ES-I3 (cell line): ENCODE measurements around the gene AMN.
"Not testable (repeated sequence)": the region's sequence is repeated elsewhere in the genome, so short reads cannot be mapped to it uniquely, and the experiment has no call there.

Source experiments
- H3K36me3 ChIP-seq: 2 replicates; pipeline ENCODE4 v1.6.1; 2013; ENCODE audit warnings: mild to moderate bottlenecking, low read length, control low read depth, moderate library complexity; ENCODE audit not compliant: insufficient read depth
- H3K4me1 ChIP-seq: 2 replicates; pipeline ENCODE4 v1.6.1; 2013; ENCODE audit warnings: mild to moderate bottlenecking, control low read depth, low read length; ENCODE audit not compliant: insufficient read depth
- H3K9ac ChIP-seq: 2 replicates; pipeline ENCODE4 v1.6.1; 2013; ENCODE audit warnings: low read depth, mild to moderate bottlenecking, low read length, moderate library complexity
- H3K9me3 ChIP-seq: 2 replicates; pipeline ENCODE4 v1.6.1; 2013; ENCODE audit warnings: mild to moderate bottlenecking, low read length, moderate library complexity; ENCODE audit not compliant: control insufficient read depth, insufficient read depth

AMN gene

DNA sequence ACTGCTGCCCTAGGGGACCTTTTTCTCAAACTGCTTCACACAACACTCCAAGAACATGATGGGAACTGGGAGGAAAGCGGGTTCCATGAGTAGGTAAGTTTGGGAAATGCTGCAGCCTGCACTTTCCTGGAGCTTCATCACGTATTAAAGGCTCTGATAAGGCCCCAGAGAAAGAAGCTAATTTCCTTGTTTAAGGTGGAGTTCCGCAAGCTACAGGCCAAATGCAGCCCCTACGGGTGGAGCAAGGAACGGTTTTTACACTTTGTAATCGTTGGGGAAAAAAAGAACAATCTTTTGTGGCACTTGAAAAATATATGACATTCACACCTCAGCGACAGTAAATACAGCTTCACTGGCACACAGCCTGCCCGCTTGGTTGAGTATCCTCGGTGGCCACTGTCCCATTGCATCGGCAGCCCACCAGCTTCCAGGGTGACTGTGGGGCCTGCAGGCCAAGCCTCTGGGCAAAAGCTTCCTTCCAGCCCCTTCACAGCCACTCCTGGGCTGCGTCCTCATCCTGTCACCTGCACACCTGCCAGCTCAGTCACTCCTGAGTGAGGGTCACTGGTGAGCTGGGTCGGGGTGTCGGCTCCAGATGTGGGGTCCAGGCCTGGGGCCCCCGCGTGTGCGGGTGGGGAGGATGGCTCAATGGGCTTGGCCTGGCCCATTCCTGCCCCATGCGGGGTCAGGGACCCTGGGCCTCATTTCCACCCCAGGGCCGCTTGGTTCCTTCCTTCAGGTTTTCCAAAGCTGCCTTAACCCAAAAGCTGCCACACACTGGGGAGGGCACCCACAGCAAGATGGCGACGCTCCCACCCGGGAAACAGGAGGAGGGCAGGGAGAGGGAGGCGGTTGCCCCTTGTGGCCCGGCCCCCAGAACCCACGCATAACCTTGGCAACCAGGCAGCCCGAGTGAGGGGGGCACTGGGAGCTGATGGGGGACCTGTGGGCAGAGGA, 2.4 kb downstream of the AMN start:
- H3K36me3 ChIP-seq = no peaks in the 10 kb centered on the region
- H3K4me1 ChIP-seq = peaks cover 7% of the 10 kb centered on the region
- no peak overlapping the region for H3K9ac ChIP-seq
- no peaks in the 10 kb centered on the region; the same call in 1 of the 2 replicates for H3K9me3 ChIP-seq

GRCh38 chr14:102925646-102926045, 3.2 kb downstream of the AMN start:
- no peaks in the 10 kb centered on the region; the same call in 1 of the 2 replicates for H3K9me3 ChIP-seq
- no peak overlapping the region for H3K9ac ChIP-seq
- H3K36me3 ChIP-seq = no peaks in the 10 kb centered on the region
- H3K4me1 ChIP-seq = peaks cover 7% of the 10 kb centered on the region

DNA sequence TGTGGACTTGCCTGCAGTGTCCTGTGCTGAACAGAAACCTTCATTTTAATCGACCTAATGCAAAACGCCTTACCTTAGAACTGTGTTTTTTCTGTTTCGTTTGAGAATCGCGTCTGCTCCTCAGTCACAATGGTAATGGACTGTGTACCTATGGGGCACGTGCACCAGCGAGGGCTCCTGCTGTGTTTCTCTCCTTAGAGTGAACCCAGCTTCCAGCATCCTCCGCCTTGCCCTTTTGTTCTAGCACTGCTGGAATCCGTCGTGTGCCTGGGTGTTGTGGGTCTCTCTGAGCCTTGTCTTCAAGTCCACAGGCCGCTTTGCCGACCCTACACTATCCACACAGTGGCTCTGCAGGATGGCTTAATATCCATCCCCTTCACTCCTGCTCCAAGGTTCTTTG, 3.6 kb downstream of the AMN start:
- Histone ChIP-seq H3K9me3 (no peaks in the 10 kb centered on the region; the same call in 1 of the 2 replicates), H3K36me3 (no peaks in the 10 kb centered on the region), H3K4me1 (peaks cover 7% of the 10 kb centered on the region), H3K9ac (no peak overlapping the region)

GRCh38 chr14:102926840-102927239, 4.4 kb downstream of the AMN start:
- H3K4me1 ChIP-seq, H3K9ac ChIP-seq, H3K9me3 ChIP-seq, H3K36me3 ChIP-seq: not testable (repeated sequence)

GRCh38 chr14:102927346-102927877, 4.9 kb downstream of the AMN start:
- Histone ChIP-seq H3K4me1 (peaks cover 7% of the 10 kb centered on the region), H3K9me3 (no peaks in the 10 kb centered on the region; the same call in 1 of the 2 replicates), H3K36me3 (no peaks in the 10 kb centered on the region), H3K9ac (peak overlapping the region; percentile 71; the same call in 1 of the 2 replicates)

- H3K4me1 ChIP-seq = peaks cover 7% of the 10 kb centered on the region
- H3K9ac ChIP-seq = peak overlapping the region; percentile 71
- no peaks in the 10 kb centered on the region; the same call in 1 of the 2 replicates for H3K9me3 ChIP-seq
- H3K36me3 ChIP-seq = no peaks in the 10 kb centered on the region
These were observed 5.5 kb downstream of the AMN start for GRCh38 chr14:102927878-102928411.

GRCh38 chr14:102928412-102929240, 6.2 kb downstream of the AMN start:
- Histone ChIP-seq H3K9ac (peak overlapping the region; percentile 71; the same call in 1 of the 2 replicates), H3K9me3 (no peaks in the 10 kb centered on the region; the same call in 1 of the 2 replicates), H3K36me3 (no peaks in the 10 kb centered on the region), H3K4me1 (peaks cover 7% of the 10 kb centered on the region)

GRCh38 chr14:102929241-102930137, 7.0 kb downstream of the AMN start:
- Histone ChIP-seq H3K36me3 (no peaks in the 10 kb centered on the region), H3K4me1 (peaks cover 7% of the 10 kb centered on the region)

DNA sequence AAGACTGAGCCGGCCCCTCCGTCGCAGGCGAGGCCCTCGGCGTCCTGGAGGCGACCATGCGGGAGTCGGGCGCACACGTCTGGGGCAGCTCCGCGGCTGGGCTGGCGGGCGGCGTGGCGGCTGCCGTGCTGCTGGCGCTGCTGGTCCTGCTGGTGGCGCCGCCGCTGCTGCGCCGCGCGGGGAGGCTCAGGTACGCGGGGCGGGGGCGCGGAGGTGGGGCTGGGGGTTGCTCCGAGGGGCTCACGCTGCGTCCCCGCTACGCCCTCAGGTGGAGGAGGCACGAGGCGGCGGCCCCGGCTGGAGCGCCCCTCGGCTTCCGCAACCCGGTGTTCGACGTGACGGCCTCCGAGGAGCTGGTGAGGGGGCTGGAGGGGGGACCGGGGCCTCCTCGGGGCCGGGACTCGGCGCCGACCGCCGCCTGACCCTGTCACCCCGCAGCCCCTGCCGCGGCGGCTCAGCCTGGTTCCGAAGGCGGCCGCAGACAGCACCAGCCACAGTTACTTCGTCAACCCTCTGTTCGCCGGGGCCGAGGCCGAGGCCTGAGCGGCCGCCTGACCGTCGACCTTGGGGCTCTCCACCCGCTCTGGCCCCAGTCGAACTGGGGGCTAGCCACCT, 7.8 kb downstream of the AMN start:
- Histone ChIP-seq H3K4me1 (peaks cover 7% of the 10 kb centered on the region), H3K9ac (peak overlapping the region; percentile 71; the same call in 1 of the 2 replicates), H3K9me3 (no peaks in the 10 kb centered on the region; the same call in 1 of the 2 replicates)

More at GRCh38 chr14:102929241-102930137, 7.0 kb downstream of the AMN start:
- H3K9ac ChIP-seq = peak overlapping the region; percentile 71; the same call in 1 of the 2 replicates
- no peaks in the 10 kb centered on the region; the same call in 1 of the 2 replicates for H3K9me3 ChIP-seq

GRCh38 chr14:102930753-102931579, 8.5 kb downstream of the AMN start:
- Histone ChIP-seq H3K9me3 (no peaks in the 10 kb centered on the region; the same call in 1 of the 2 replicates), H3K36me3 (no peaks in the 10 kb centered on the region), H3K4me1 (peaks cover 4% of the 10 kb centered on the region), H3K9ac (no peak overlapping the region)

More for the DNA sequence above, 7.8 kb downstream of the AMN start:
- H3K36me3 ChIP-seq = no peaks in the 10 kb centered on the region

DNA sequence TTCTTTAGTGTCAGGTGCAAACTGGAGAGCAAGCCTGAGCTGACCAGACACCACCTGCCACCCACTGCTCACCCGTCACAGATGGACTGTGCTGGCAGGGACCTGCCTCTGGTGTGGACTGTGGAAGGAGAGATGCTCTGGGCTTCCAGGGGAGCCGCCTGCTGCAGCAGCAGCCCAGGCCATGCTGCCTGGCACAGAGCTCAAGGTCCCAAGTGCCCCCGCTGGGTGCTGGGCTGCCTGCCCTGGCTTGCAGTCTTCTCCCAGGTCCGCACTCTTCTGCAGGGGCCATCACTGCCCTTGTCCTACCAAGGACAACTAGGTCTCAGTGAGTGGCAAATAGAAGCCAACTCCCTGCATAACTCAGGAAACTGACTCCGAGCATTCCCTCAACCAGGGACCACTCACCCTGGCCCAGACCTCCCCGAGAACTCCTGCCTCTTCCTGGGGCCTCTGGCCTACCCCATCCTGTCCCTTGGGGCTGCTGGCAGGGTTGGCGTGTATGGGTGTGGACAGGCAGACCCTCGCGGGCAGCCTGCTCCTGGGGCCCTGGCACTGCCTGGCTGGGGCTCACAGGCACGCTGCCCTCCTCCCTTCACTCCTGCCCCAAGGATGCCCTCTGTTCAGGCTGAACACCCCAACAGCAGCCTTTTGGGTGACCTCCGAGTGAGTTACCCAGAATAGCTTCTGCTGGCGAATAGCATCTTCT, 9.3 kb downstream of the AMN start:
- Histone ChIP-seq H3K9me3 (no peaks in the 10 kb centered on the region; the same call in 1 of the 2 replicates), H3K9ac (no peak overlapping the region), H3K4me1 (no peaks in the 10 kb centered on the region), H3K36me3 (no peaks in the 10 kb centered on the region)
